ENCODE data around the gene CHCHD1.

CHCHD1 gene

GRCh38 chr10:73765066-73765465 is 16.8 kb upstream of the CHCHD1 start:
- in situ Hi-C loops (cut with MboI; ENCODE audit: low sequenced_read_pairs, unreplicated experiment): no loop called here

DNA sequence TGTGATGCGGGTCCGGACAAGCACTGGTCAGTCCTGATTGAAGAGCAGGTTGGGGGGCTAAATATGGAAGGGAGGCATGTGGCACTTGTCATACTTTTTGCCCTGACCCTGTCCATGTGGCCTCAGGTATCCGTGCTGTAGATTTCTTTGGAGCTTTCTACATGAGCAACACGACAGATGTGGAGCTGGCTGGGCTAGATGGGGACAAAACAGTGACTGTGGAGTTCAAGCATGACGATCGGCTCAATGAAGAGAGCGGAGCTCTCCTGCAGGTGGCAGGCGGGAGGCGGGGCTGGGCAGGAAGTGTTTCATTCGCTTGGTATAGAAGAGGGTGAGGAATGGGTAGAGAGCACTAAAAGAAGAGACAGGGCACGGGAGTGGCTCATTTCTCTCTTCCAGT is 13.0 kb upstream of the CHCHD1 start:
- TF ChIP-seq CTCF (IDR thresholded peaks at IDR 0.05; ENCODE audit: borderline replicate concordance, control extremely low read depth, extremely low read depth, insufficient read depth, missing control alignments): peak; percentile 38
- in situ Hi-C loops (cut with MboI; ENCODE audit: low sequenced_read_pairs, unreplicated experiment): no loop called here
- DNase-seq (ENCODE audit: low spot score): peak; percentile 47

More at GRCh38 chr10:73765066-73765465, 16.8 kb upstream of the CHCHD1 start:
- DNase-seq (ENCODE audit: low spot score): no peak
- no peak for TF ChIP-seq CTCF (IDR thresholded peaks at IDR 0.05; ENCODE audit: borderline replicate concordance, control extremely low read depth, extremely low read depth, insufficient read depth, missing control alignments)

DNA sequence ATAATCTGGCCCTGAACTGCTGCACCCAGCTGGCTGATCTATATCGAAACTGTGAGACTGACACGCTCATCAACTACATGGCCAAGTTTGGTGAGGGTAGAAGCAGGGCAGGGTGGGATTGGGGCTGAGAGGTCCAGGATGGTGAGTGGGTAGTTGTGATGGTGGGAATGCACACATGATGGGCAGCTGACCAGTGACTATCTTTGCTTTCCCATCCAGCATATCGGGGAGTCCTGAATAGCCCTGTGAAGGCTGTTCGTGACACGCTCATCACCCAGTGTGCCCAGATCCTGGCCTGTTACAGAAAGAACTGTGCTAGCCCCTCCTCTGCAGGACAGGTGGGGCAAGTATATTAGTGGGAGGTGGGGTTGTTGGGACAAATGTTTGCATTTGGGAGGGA is 12.5 kb upstream of the CHCHD1 start:
- in situ Hi-C loops (cut with MboI; ENCODE audit: low sequenced_read_pairs, unreplicated experiment): no loop called here
- DNase-seq (ENCODE audit: low spot score): no peak
- TF ChIP-seq CTCF (IDR thresholded peaks at IDR 0.05; ENCODE audit: borderline replicate concordance, control extremely low read depth, extremely low read depth, insufficient read depth, missing control alignments): no peak

- DNase-seq (ENCODE audit: low spot score): peak; percentile 89
- no peak for TF ChIP-seq CTCF (IDR thresholded peaks at IDR 0.05; ENCODE audit: borderline replicate concordance, control extremely low read depth, extremely low read depth, insufficient read depth, missing control alignments)
- in situ Hi-C loops (cut with MboI; ENCODE audit: low sequenced_read_pairs, unreplicated experiment): no loop called here
These were observed 10.0 kb upstream of the CHCHD1 start for GRCh38 chr10:73771722-73772280.

GRCh38 chr10:73772281-73773151 is 9.3 kb upstream of the CHCHD1 start:
- TF ChIP-seq CTCF (IDR thresholded peaks at IDR 0.05; ENCODE audit: borderline replicate concordance, control extremely low read depth, extremely low read depth, insufficient read depth, missing control alignments): no peak
- in situ Hi-C loops (cut with MboI; ENCODE audit: low sequenced_read_pairs, unreplicated experiment): no loop called here
- peak; percentile 87 for DNase-seq (ENCODE audit: low spot score)

GRCh38 chr10:73773152-73773879 is 8.5 kb upstream of the CHCHD1 start:
- no peak for DNase-seq (ENCODE audit: low spot score)
- in situ Hi-C loops (cut with MboI; ENCODE audit: low sequenced_read_pairs, unreplicated experiment): no loop called here
- TF ChIP-seq CTCF (IDR thresholded peaks at IDR 0.05; ENCODE audit: borderline replicate concordance, control extremely low read depth, extremely low read depth, insufficient read depth, missing control alignments): no peak

Data from GM13976 (cell line).